IMR-90 (cell line): ENCODE measurements around the gene PRDM1. TPM values are rescaled to one million over a fixed set of nuclear protein-coding genes. Genes with fewer than 3 reads are reported as not detected.

Source experiments
- ATAC-seq: fragments of 200-7000 bp; cut with Tn5 transposase; 2 replicates; pipeline ENCODE4 v1.9.1; 2020; ENCODE audit warnings: low read depth, mild to moderate bottlenecking, moderate library complexity
- BruUV-seq: library from RNA; stranded (reverse); fragments of 400-500 nt; replicated peaks from 2 replicates; lab custom pipeline; 2021; lab: Mats Ljungman, UMichigan
- CTCF ChIA-PET: fragments of 300-600 bp; formaldehyde crosslinking; extraction: SDS; loops from one replicate; lab custom pipeline; 2021; ENCODE audit warnings: antibody characterized with exemption; lab: Yijun Ruan, JAX
- POLR2A ChIA-PET: fragments of 300-600 bp; sonication (Branson Sonifier 250); formaldehyde crosslinking; loops from one replicate; lab custom pipeline; 2022; ENCODE audit warnings: antibody characterized with exemption; ENCODE audit not compliant: unreplicated experiment; lab: Charles Lee
- DNase-seq: peaks from one replicate; pipeline ENCODE4 v3.0.0; 2013
- H2AFZ ChIP-seq: replicated peaks from 2 replicates; pipeline ENCODE3; 2013; ENCODE audit warnings: low read length, mild to moderate bottlenecking; ENCODE audit not compliant: poor library complexity
- H2AK5ac ChIP-seq: 2 replicates; pipeline ENCODE4 v1.6.1; 2013; ENCODE audit warnings: low read depth, low read length, inconsistent platforms
- H2AK9ac ChIP-seq: replicated peaks from 2 replicates; pipeline ENCODE3; 2013; ENCODE audit warnings: mild to moderate bottlenecking, low read depth, low read length, moderate library complexity; ENCODE audit not compliant: poor library complexity
- H2BK120ac ChIP-seq: 2 replicates; pipeline ENCODE4 v1.6.1; 2013; ENCODE audit warnings: low read depth, low read length, inconsistent platforms
- H2BK15ac ChIP-seq: 3 replicates; pipeline ENCODE4 v1.6.1; 2013; ENCODE audit warnings: low read depth, low read length, inconsistent platforms
- H2BK20ac ChIP-seq: 2 replicates; pipeline ENCODE4 v1.6.1; 2013; ENCODE audit warnings: low read depth, mild to moderate bottlenecking, inconsistent platforms, low read length, moderate library complexity
- H2BK5ac ChIP-seq: 2 replicates; pipeline ENCODE4 v1.6.1; 2013; ENCODE audit warnings: mild to moderate bottlenecking, low read depth, low read length, inconsistent platforms; ENCODE audit not compliant: poor library complexity, severe bottlenecking
- H3K14ac ChIP-seq: replicated peaks from 2 replicates; pipeline ENCODE4 v1.6.1; 2013; ENCODE audit warnings: low read depth, low read length, inconsistent platforms
- H3K18ac ChIP-seq: 2 replicates; pipeline ENCODE4 v1.6.1; 2013; ENCODE audit warnings: low read depth, low read length, control low read depth
- H3K23ac ChIP-seq: 2 replicates; pipeline ENCODE4 v1.6.1; 2013; ENCODE audit warnings: low read depth, low read length, inconsistent platforms
- H3K27ac ChIP-seq: 2 replicates; pipeline ENCODE4 v1.5.1; 2013; ENCODE audit warnings: mild to moderate bottlenecking, control low read depth, low read length; ENCODE audit not compliant: insufficient read depth
- H3K27me3 ChIP-seq: 2 replicates; pipeline ENCODE4 v1.6.1; 2013; ENCODE audit warnings: low read length; ENCODE audit not compliant: control insufficient read depth, insufficient read depth
- H3K36me3 ChIP-seq: 2 replicates; pipeline ENCODE4 v1.6.1; 2013; ENCODE audit warnings: low read length, mixed read lengths; ENCODE audit not compliant: control insufficient read depth, insufficient read depth
- H3K4ac ChIP-seq: 2 replicates; pipeline ENCODE4 v1.6.1; 2013; ENCODE audit warnings: low read depth, low read length, inconsistent platforms
- H3K4me1 ChIP-seq: 2 replicates; pipeline ENCODE4 v1.6.1; 2013; ENCODE audit warnings: low read length, mixed read lengths; ENCODE audit not compliant: control insufficient read depth, insufficient read depth
- H3K4me2 ChIP-seq: 2 replicates; pipeline ENCODE4 v1.6.1; 2013; ENCODE audit warnings: low read depth, mild to moderate bottlenecking, control low read depth, low read length, moderate library complexity
- H3K4me3 ChIP-seq: 2 replicates; pipeline ENCODE4 v1.5.1; 2013; ENCODE audit warnings: low read depth, mild to moderate bottlenecking, control low read depth, low read length, moderate library complexity; ENCODE audit not compliant: insufficient read depth
- H3K56ac ChIP-seq: 2 replicates; pipeline ENCODE4 v1.6.1; 2013; ENCODE audit warnings: low read length, inconsistent platforms; ENCODE audit not compliant: insufficient read depth; ENCODE audit errors: extremely low read depth
- H3K79me1 ChIP-seq, 2 experiments: 2 replicates each; pipeline ENCODE4 v1.6.1; 2013; ENCODE audit warnings: low read length in 2 of 2, inconsistent platforms in 1 of 2, low read depth in 1 of 2
- H3K9ac ChIP-seq: 2 replicates; pipeline ENCODE4 v1.6.1; 2013; ENCODE audit warnings: low read depth, low read length, control low read depth
- H3K9me1 ChIP-seq: 2 replicates; pipeline ENCODE4 v1.6.1; 2013; ENCODE audit warnings: low read length, inconsistent platforms; ENCODE audit not compliant: insufficient read depth
- H3K9me3 ChIP-seq: 2 replicates; pipeline ENCODE4 v1.6.1; 2013; ENCODE audit warnings: low read length; ENCODE audit not compliant: control insufficient read depth, insufficient read depth
- H4K20me1 ChIP-seq: 2 replicates; pipeline ENCODE4 v1.6.1; 2013; ENCODE audit warnings: low read length, inconsistent platforms; ENCODE audit not compliant: insufficient read depth
- H4K5ac ChIP-seq: 2 replicates; pipeline ENCODE4 v1.6.1; 2013; ENCODE audit warnings: mild to moderate bottlenecking, low read depth, low read length, control low read depth
- H4K8ac ChIP-seq, 2 experiments: 2 replicates each; pipeline ENCODE4 v1.6.1; 2013; ENCODE audit warnings: low read depth in 2 of 2, low read length in 2 of 2, control low read depth in 1 of 2, inconsistent platforms in 1 of 2
- H4K91ac ChIP-seq: 2 replicates; pipeline ENCODE4 v1.6.1; 2013; ENCODE audit warnings: low read depth, low read length, inconsistent platforms; ENCODE audit not compliant: insufficient read depth
- CEBPB ChIP-seq: IDR thresholded peaks from 2 replicates; pipeline ENCODE4 v1.6.1; 2012; ENCODE audit warnings: low read depth, low read length, improper control_type of control experiment
- FOS ChIP-seq: fragments of 150-350 bp; IDR thresholded peaks from 2 replicates; pipeline ENCODE4 v1.6.1; 2016; ENCODE audit warnings: low read depth, low read length
- WGBS, 2 experiments: methylation state at CpG; one replicate each; pipeline versions ENCODE4 v1.1.5 to v1.1.7; 2013; ENCODE audit warnings: missing lambda C conversion rate in 2 of 2; ENCODE audit not compliant: insufficient read length in 1 of 2; ENCODE audit errors: extremely low coverage in 2 of 2; 5-methylcytosine and 5-hydroxymethylcytosine counted together
- dilution Hi-C: fragments of 300-500 bp; cut with HindIII; formaldehyde crosslinking; loops from one replicate; pipeline ENCODE4 v1.14.3; 2018; ENCODE audit warnings: low sequenced_read_pairs; ENCODE audit not compliant: unreplicated experiment
- in situ Hi-C: fragments of 300-500 bp; cut with MboI; formaldehyde crosslinking; loops from 3 replicates; pipeline ENCODE4 v1.14.3; 2019; ENCODE audit warnings: low sequenced_read_pairs, inconsistent platforms, mixed read lengths
- intact Hi-C: fragments of 100-400 bp; cut with micrococcal nuclease; formaldehyde crosslinking; loops from 2 replicates; pipeline ENCODE4 v1.10.0; 2022
- polyA plus RNA-seq, 3 experiments: library from polyadenylated mRNA; depleted of rRNA; stranded (reverse); fragments of >200 nt; gene quantifications; 2 replicates each; pipeline ENCODE4 v1.2.3, GENCODE V29; 2012; ENCODE audit warnings: low replicate concordance in 1 of 3
- total RNA-seq: library from RNA; depleted of rRNA; stranded (reverse); fragments of >200 nt; gene quantifications from 2 replicates; pipeline ENCODE4 v1.2.3, GENCODE V29; 2012

PRDM1 gene
- total and polyA plus RNA-seq, 2 of the 4 experiments (the other 2 are of a cell fraction): 2.3 to 3.0 TPM

DNA sequence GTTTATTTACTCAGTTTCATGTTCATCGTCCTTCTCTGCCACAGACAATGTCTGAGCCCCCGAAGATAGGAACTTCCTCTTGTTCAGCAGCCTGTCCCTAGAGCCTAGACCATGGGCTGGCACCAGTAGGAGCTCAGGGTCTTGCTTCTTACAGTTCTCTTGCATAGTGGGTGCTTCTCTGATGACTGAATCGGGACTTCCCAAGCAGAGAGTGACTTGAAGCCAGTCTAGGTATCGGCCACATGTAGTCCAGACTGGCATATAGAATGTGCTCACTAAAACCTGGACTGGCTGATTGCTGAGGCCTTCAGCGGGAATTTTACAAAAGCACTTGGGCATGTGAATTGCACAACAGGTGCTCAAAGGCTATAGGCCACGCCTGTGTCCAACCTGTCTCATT, 52.0 kb downstream of the PRDM1 start:
- Histone ChIP-seq H4K5ac (no peak overlapping the region), H2BK120ac (no peak overlapping the region), H2AFZ (no peak overlapping the region), H2BK15ac (no peak overlapping the region), H2AK5ac (no peak overlapping the region), H2BK20ac (no peak overlapping the region), H2AK9ac (no peak overlapping the region), H3K56ac (no peak overlapping the region), H4K8ac (no peak overlapping the region), H3K23ac (no peak overlapping the region), H4K91ac (no peak overlapping the region), H3K79me1 (no peaks in the 10 kb centered on the region), H3K27me3 (no peaks in the 10 kb centered on the region), H3K14ac (no peak overlapping the region), H3K4me1 (peaks cover 9% of the 10 kb centered on the region), H3K9ac (no peak overlapping the region), H3K27ac (no peak overlapping the region), H3K9me1 (no peaks in the 10 kb centered on the region), H3K36me3 (no peaks in the 10 kb centered on the region), H4K20me1 (no peaks in the 10 kb centered on the region), H2BK5ac (no peak overlapping the region), H3K4ac (no peak overlapping the region), H3K9me3 (no peaks in the 10 kb centered on the region), H3K4me2 (no peak overlapping the region), H3K4me3 (no peak overlapping the region), H3K18ac (no peak overlapping the region)
- DNase-seq (no peak), ATAC-seq (no peak)
- intact Hi-C loops (no loop called here), in situ Hi-C loops (no loop called here), dilution Hi-C loops (no loop called here)
- POLR2A ChIA-PET: no interaction called here
- CTCF ChIA-PET: no interaction called here
- 67% methylated on average over 4 of the region's 6 CpGs; no CpG with 5 or more reads in 1 of the 2 experiments for WGBS, 2 experiments
- BruUV-seq: no TSS peak
- TF ChIP-seq FOS: no peak
- 0 out of 2 replicates have a peak, but pooled peaks have one; percentile 10 for TF ChIP-seq CEBPB
